ENCODE measurements around the gene ABLIM2.

ABLIM2 gene

GRCh38 chr4:7941111-7941964, 217.3 kb downstream of the ABLIM2 start:
- TF ChIP-seq, protein P1, sequence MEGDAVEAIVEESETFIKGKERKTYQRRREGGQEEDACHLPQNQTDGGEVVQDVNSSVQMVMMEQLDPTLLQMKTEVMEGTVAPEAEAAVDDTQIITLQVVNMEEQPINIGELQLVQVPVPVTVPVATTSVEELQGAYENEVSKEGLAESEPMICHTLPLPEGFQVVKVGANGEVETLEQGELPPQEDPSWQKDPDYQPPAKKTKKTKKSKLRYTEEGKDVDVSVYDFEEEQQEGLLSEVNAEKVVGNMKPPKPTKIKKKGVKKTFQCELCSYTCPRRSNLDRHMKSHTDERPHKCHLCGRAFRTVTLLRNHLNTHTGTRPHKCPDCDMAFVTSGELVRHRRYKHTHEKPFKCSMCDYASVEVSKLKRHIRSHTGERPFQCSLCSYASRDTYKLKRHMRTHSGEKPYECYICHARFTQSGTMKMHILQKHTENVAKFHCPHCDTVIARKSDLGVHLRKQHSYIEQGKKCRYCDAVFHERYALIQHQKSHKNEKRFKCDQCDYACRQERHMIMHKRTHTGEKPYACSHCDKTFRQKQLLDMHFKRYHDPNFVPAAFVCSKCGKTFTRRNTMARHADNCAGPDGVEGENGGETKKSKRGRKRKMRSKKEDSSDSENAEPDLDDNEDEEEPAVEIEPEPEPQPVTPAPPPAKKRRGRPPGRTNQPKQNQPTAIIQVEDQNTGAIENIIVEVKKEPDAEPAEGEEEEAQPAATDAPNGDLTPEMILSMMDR (conservative IDR thresholded peaks at IDR 0.05): no peak

DNA sequence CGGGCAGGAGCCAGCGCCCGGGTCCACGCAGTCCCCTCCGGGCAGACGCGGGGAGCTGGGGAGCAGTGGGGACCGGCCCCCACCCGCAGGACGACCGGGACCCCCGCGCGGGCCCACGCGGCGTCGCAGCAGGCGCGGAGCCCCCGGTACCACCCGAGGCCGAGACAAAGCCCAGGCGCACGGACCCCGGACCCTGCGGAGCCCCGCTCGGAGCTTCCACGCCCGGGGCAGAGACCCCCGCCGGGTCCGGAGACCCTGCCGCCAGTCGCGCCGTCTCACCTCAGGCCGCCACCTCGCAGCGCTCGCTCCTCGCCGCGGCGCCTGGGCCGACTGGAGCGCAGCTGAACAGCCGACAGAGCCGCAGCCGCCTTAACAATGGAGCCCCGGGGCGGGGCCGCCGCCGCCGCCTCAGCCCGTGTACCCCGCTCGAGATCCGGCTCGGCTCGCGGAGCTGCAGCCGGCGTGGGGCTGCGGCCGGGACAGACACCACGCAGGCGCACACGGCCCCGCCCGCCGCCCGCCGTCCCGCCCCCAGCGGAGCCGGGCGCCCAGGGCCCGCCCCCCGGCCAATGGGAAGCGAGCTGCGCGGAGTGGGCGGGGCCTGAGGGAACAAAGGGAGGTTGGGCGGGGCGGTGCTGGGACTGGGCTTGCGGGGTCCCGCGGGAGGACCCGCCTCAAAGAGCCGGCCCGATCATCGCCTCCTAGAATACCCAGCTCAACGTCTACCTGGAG, 219.1 kb downstream of the ABLIM2 start, which contains the start of gene AFAP1:
TSS of gene AFAP1 (minus strand) at position 485 of the 732 bp plus-strand sequence. CDS start 67,783 bp downstream, outside the sequence.
- peak within 1 kb of the TSS; percentile 76 for H3K27ac ChIP-seq
- TF ChIP-seq, protein P1 (conservative IDR thresholded peaks at IDR 0.05): no peak

More at GRCh38 chr4:7941111-7941964, 217.3 kb downstream of the ABLIM2 start:
- peak overlapping the region; percentile 76 for H3K27ac ChIP-seq

GRCh38 chr4:7938609-7939376, 219.8 kb downstream of the ABLIM2 start:
- H3K27ac ChIP-seq: peak overlapping the region; percentile 76
- TF ChIP-seq, protein P1 (conservative IDR thresholded peaks at IDR 0.05): no peak

DNA sequence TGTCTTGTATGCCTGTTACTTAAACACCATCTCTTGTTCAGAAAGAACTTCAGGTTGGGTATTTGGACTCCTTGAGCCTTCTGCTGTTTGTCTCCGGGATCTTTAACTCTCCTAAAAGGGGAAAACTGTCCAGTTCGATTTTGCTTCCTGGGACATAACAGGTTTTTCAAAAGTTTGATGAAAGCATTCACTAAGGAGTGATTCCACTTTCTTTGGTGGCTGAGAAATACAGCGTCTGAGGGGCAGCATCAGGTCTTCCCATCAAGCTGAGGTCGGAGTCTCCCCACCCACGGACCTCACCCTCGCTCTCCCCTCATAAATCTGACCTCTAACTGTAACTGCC, 220.4 kb downstream of the ABLIM2 start:
- TF ChIP-seq, protein P1 (conservative IDR thresholded peaks at IDR 0.05): no peak
- H3K27ac ChIP-seq: peak overlapping the region; percentile 76; the same call in 1 of the 2 replicates

DNA sequence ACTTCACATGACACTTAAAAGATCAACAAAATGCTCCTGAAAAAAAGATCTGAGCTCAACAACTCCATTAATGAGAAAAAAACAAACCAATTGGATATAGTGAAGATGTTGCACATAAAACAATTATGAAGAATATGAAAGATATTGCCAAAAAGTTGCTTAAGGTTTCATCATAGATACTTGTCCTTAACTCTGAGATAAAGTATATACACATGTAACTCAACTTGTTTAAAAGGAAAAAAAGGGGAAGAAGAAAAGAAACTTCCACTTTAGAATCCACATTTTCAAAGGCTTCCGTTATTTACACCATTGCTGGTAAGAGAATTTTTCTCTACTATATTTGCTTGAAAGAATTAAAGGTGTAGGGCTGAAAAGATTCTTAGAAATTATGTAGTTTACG, 221.6 kb downstream of the ABLIM2 start:
- H3K27ac ChIP-seq: no peak overlapping the region
- TF ChIP-seq, protein P1 (conservative IDR thresholded peaks at IDR 0.05): no peak

DNA sequence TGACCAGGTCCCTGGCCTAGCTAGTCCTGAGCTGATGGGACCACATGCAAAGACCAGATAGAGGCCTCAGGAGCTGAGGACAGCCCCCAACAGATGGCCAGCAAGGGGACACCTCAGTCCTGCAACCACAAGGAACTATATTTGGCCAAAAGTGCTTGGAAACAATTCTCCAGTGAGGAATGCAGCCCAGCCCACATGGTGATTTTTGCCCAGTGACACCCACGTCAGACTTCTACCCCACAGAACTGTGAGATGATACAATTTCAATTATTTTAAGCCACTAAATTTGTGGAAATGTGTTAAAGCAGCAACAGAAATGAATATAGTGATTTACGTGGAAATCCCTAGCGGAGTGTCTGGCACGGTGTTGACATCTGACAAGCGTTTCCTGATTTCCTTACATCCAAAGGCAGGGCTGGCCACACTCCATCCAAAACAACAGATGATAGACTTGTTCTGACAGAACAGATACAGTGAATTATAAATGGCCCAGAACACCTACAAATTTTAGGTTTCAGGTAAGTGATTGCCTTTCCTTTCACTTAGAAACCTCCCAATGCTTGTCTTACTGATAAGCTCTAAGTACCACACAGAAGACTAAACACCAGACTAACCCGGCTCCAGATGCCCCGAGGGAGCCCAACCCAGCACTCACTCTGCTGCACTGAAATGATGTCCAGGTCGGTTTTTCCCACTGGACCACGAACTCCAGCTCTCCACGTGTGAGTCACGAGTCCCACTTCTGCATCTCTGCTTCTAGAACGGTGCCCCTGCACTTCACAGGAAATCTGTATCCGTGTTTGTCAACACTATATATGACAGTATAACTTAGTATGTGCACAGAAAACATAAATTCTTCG, 224.7 kb downstream of the ABLIM2 start:
- H3K27ac ChIP-seq: no peak overlapping the region
- TF ChIP-seq, protein P1 (conservative IDR thresholded peaks at IDR 0.05): no peak
